ENCODE results near the gene IFI6.

DNA sequence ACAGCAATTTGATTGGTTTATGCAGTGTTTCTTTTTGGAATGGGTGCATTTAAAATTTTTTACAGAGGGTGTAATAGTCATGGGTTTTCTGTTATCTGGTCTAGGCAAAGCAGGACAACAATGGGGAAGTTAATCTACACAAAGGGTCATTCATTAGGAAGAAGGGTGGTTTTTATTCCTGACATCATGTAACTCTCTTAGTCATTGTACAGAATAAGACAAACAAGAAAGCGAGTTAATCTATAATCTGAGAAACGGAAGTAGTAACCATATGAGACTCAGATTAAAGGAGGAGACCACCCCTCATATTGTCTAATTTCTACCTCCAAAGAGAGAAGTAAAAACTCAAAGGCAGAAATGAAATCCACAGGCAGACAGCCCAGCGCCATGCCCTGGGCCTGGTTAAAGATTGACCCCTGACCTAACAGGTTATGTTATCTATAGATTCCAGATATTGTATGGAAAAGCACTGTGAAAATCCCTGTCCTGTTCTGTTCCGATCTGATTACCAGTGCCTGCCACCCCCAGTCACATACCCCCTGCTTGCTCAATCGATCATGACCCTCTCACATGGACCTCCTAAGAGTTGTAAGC lies 10.5 kb upstream of the IFI6 start:
- TF ChIP-seq, protein P1, sequence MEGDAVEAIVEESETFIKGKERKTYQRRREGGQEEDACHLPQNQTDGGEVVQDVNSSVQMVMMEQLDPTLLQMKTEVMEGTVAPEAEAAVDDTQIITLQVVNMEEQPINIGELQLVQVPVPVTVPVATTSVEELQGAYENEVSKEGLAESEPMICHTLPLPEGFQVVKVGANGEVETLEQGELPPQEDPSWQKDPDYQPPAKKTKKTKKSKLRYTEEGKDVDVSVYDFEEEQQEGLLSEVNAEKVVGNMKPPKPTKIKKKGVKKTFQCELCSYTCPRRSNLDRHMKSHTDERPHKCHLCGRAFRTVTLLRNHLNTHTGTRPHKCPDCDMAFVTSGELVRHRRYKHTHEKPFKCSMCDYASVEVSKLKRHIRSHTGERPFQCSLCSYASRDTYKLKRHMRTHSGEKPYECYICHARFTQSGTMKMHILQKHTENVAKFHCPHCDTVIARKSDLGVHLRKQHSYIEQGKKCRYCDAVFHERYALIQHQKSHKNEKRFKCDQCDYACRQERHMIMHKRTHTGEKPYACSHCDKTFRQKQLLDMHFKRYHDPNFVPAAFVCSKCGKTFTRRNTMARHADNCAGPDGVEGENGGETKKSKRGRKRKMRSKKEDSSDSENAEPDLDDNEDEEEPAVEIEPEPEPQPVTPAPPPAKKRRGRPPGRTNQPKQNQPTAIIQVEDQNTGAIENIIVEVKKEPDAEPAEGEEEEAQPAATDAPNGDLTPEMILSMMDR (IDR thresholded peaks at IDR 0.05), result no peak
- no peak for TF ChIP-seq POLR2A (IDR thresholded peaks at IDR 0.05)

All from right lobe of liver (tissue), 4 donors.